ENCODE data around the gene C2orf76.

- TF ChIP-seq CTCF (IDR thresholded peaks at IDR 0.05) (no peak), EZH2 (IDR thresholded peaks at IDR 0.05; ENCODE audit: borderline replicate concordance, insufficient read depth, low read depth, low read length, poor library complexity, severe bottlenecking) (no peak)
These were observed 99.0 kb downstream of the C2orf76 start for GRCh38 chr2:119267604-119268003.
